Stimulated activated CD4-positive, alpha-beta T cell treated with anti-CD3 and anti-CD28 coated beads, Interleukin-15, amount 100 ng/mL, for 1 hour (primary cell): ENCODE data around the gene DDX4.
"Not testable (repeated sequence)": the region's sequence is repeated elsewhere in the genome, so short reads cannot be mapped to it uniquely, and the experiment has no call there.

Source experiments
- DNase-seq, 2 donors: peaks; one replicate each; pipeline ENCODE4 v3.0.0-alpha.2; 2020; ENCODE audit warnings: low read depth in 1 of 2, low spot score in 1 of 2

The DDX4 gene

DNA sequence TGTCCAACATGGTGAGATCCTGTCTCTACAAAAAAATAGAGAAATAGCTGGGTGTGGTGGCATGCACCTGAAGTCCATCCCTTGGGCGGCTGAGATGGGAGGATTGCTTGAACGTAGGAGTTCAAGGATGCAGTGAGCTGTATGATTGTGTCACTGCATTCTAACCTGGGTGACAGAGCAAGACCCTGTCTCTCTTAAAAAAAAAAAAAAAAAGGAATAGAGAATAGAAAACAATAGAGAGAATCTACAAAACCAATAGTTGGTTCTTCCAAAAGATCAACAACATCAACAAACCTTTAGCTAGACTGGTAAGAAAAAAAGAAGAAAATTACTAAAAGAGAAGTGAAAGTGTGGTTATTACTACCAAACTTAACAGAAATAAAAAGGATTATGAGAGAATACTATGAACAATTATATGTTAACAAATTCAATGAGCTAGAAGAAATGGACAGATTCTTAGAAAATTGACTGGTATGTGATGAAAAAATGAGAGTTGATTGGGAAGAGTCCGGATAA is 17.6 kb upstream of the DDX4 start:
- DNase-seq: no peak

DNA sequence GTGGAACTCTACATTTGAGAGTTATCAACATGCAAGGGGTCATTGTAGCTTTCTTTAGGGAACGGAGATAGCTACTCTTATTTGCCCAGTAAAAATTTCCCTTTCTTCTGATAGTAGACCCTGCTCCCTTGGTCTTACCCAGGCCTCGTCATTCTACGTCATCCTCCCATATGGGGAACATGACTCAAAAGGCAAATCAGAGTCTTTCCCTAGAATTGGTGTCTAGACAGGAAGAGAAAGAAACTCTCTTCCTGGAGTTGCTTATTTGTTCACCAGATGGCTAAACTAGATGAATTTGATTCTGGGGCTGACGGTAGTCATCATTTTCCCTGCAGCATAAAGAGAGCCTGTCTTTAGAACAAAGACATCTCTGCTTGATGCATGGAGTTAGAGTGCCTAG is 13.6 kb upstream of the DDX4 start:
- no peak for DNase-seq

DNA sequence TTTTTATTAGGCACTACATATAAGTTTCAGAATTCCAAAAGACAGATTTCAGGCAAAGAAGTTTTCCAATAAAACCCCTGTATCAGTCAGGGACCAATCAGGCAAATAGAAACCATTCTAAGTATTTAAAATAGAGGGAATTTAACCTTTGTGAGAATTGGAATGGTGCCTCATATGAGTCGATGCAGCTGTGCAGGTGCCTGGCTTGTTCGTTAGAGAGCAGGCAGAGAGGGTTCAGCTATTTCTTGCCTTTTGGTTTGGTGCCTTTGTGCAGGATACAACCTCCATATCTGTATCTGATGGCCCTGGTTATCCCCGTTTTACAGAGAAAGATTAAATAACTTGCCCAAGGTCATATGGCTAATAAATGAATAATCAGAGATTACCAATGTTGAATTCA is 6.0 kb upstream of the DDX4 start:
- no peak for DNase-seq

DNA sequence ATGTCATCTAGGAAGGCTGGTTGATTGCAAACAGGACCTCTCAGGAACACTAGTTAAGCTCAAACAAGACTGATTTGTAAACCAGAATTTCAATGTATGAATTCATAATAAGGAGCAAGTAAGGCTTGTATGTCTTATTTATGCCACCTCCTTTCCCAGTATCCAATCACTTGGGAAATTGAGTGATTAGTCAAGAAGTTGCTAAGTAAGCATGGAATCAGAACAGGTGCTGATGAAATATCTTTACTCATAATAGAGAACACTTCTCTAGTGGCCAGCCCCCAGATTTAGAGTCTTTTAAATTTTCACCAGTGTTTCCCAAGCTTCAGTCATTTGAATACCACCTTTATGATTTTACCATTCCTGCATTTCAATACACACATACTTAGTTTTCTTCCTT is 5.3 kb upstream of the DDX4 start:
- no peak for DNase-seq

DNA sequence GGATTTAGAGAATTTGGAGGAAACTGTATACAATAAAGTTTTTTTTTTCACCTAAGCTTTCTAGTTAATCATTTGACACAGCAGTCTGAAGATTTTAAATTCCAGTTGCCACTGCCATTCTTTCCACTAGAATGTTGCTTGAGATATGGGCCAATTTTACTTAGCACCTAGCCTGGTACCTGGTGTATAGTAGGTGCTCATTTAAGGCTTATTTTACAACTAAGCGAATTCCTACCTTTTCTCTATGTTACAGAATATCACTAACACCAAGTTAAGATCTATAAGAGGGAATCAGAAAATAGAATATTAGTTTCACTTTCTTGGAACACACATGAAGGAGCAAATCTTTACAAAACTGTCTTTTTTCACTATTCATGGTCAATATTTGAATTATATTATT is 3.2 kb upstream of the DDX4 start:
- DNase-seq: no peak

DNA sequence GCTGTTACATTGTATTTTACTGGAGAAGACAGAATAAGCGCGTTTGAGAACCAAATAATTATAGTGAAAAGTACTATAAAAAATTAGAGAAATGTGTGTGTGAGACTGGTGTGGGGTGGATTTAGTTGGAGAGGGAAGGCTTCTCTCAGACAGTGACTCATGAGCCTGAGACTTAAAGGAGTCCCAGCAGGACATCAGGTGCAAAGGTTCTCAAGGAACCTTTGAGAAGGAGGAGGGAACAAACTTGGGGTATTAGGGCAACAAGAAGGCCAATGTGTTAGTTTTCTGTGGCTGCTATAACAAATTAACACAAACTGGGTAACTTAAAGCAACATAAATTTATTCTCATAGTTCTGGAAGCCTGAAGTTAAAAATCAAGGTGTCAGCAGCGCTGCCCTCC is 4.9 kb downstream of the DDX4 start:
- DNase-seq: no peak

DNA sequence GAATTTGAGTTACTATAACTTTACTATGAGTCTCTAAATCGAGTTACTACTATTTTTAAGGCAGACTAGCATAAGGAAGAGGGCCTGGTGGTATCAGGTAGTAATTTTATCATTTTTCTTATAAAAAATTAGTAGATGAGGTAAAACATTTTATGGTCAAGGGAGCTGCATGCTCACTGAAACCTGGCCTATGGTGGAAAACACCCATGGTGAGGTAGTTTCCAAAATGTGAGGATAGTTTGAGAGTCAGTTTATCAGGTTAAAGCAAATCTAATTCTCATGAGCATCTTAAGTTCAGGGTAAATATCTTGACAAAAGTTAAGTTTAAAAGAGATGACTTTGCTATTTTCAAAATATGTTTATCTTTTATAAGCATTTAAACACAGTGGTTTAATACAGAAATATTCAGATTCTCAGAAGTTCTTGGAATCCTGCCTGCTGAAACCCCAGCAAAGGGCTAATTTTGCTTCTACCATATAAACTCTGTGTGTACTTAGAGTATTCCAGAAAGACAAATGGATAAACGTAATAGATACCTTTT is 10.0 kb downstream of the DDX4 start:
- DNase-seq: no peak

DNA sequence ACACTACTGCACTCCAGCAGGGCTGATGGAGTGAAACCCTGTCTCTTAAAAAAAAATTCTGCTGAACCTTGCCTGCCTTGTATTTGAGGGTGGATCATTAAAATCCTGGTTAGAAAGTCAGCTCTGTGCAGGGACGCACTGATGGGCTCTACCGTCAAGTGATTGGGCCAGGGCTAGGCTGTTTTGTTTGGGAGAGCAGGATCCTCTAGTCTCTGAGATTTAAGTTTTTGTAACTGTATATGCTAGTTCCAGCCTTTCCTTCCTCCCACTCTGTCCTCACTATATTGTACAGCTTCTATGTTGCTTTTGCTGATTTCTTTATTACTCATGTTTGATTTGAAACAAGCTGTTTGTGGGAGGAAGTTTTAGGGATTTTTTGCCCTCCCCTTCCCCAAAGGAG is 11.5 kb downstream of the DDX4 start:
- no peak for DNase-seq

DNA sequence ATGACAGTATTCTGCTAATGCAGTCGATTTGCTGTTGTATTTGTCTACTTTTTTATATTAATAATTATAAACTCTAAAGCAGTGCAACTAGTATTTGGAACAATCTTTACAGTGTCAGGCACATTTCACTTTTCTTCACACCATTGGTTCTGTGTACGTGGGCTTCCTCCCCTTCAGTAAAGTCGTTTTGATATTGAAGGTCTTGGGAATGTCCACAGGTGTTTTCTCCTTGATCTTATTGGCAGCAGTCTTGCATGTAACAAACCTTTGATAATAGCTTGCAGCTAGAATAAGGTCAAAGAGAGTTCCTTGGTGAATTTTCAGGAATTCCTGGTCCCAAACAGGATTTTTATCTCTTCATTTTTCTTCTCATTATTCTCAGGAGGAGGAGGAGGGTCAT is 12.2 kb downstream of the DDX4 start:
- DNase-seq: no peak

DNA sequence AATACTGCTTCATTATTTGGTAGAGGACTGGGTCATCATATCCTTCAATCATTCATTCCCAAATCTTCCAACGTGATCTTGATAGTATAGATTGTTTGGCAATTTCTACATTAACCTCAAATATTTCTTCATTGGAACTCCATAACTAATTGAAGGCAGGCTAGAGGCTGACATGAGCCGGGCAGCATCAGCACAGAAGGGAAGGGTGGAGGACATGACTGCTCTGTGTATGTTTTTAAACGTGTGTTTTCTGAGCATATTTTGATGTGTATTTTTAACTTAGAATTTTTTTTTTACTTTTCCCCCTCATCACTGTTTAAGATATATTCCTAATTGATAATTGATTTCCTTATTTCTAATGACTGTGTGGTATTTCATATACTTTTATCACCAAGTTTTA is 12.6 kb downstream of the DDX4 start:
- DNase-seq: no peak

DNA sequence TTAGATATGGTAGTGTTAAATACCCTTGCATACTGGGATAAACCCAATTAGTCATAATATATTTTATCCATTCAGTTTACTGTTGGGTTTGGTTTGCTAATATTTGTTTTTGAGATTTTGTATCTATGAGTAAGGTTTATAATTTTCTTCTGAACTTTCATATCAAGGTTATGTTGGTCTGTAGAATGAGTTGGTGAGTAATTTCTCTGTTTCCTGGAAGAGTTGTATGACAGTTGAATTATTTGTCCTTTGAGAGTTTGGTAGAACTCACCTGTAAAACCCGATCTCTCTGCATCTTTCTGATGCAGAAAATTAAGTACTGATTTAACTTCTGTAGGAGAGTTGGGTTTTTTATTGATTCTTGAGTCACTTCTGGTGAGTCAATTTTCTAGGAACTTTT is 20.4 kb downstream of the DDX4 start:
- DNase-seq: no peak

DNA sequence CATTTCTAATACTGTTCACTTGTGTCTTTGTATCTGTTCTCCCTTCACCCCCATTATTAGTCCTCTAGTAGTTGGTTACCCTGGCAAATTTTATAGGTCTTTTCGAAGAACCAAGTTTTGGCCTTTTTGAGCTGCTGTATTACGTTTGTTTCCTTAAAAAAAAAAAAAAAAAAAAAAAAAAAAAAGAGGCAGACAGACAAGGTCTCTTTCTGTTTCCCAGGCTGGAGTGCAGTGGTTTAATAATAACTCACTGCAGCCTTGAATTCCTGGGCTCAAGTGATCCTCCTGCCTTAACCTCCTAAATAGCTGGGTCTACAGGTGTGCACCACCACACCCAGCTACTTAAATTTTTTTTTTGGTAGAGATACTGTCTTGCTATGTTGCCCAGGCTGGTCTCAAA is 20.9 kb downstream of the DDX4 start:
- DNase-seq: no peak

DNA sequence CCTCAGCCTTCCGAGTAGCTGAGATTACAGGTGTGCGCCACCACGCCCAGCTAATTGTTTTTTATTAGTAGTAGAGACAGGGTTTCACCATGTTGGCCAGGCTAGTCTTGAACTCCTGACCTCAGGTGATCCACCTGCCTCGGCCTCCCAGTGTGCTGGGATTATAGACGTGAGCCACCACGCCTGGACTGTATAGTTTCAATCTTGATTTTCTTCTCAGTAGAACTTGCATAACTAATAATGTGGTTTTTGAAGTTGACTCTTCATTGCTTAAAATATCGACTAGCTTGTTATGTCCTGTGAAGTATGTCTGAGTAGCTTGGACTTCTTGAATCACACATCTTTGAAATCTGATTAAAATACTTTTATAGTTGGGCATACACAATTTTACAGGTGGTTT is 23.9 kb downstream of the DDX4 start:
- not testable (repeated sequence) for DNase-seq

DNA sequence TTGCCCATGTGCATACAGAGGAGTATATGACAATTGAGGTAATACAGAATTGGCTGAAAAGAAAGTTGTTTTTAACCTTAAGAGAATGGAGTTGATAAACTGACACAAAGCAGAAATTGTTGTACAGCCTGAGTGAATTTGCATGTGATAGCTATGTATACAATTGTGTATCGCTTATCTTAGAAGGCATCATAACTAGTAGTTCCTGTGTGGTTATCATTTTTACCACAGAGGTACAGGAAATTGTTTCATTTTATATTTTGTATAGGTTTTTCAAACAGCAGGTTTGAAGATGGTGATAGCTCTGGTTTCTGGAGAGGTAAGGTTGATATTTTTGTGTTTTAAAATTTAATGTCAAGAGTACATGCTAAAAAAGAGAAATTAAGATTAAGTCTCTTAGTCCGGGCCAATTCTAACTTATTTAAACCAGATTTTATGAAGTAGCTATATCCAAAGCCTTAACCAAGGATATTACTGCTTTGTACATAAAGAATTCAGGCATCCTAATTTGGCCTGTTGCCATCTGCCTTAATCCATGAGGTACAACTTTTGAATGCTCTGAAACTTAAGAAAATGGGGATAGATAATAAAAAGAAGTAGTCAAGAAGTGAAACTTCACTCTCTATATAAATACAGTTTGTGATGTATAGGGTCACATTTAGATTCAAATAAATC is 26.0 kb downstream of the DDX4 start:
- DNase-seq: no peak

DNA sequence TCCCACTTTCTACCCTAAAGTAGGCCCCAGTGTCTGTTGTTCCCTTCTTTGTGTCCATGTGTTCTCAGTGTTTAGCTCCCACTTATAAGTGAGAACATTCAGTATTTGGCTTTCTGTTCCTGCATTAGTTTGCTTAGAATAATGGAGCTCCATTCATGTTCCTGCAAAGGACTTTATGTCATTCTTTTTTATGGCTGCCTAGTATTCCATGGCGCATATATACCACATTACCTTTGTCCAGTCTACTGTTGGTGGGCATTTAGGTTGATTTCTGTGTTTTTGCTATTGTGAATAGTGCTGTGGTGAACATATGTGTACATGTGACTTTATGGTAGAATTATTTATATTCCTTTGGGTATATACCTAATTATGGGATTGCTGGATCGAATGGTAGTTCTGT is 30.4 kb downstream of the DDX4 start:
- no peak for DNase-seq

DNA sequence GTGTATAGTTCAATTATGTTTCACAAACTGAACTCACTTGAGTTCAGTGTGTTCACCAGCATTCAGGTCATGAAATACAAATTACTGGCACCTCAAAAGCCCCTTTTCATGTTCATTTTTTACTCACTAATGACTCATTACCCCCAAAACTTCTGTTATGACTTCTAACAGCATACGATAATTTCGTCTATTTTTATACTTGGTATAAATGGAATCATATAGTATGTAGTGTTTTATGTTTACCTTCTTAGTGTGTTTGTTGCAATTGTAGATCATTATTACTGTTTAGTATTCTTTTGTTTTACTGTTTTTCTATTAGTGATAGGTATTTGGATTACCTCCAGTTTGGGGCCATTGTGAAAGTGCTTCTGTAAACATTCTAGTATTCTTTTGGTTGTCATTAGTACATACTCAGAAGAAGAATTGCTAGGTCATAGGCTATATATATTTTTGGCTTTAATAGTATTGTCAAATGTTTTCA is 33.4 kb downstream of the DDX4 start:
- DNase-seq: no peak

DNA sequence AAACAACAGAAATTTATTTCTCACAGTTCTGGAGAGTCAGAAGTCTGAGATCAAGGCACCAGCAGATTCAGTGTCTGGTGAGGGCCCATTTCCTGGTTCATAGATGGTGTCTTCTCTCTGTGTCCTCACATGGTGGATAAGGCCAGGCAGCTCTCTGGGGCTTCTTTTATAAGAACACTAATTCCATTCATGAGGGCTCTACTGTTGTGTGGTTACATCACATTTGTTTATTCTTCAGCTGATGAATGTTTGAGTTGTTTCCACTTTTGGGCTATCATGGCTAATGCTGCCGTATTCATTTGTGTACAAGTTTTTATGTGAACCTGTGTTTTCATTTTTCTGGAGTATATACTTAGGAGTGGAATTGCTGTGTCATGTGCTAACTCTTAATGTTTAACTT is 35.2 kb downstream of the DDX4 start:
- no peak for DNase-seq

DNA sequence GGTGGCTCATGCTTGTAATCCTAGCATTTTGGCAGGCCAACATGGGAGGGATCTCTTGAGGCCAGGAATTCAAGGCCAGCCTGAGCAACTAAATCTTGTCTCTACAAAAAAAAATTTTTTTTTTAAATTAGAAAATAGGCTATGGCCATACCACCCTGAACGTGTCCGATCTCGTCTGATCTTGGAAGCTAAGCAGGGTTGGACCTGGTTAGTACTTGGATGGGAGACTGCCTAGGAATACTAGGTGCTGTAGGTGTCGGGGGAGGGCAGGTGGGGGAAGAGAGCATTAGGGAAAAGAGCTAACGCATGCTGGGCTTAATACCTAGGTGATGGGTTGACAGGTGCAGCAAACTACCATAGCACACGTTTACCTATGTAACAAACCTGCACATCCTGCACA is 39.5 kb downstream of the DDX4 start:
- no peak for DNase-seq

DNA sequence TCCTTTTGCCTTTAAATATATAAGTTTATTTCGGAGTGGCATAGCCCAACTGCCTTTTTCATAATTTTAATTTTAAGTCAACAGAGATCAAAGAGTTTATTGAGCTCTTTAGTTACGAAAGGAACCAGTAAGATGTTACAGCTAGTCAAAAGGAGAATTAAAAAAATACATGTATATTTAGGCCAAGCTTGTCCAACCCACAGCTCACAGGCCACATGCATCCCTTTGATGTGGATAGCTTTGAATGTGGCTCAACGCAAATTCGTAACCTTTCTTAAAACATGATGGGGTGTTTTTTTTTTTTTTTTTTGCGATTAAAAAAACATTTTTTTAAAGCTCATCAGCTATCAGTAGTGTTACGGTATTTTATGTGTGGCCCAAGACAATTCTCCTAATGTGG is 63.1 kb downstream of the DDX4 start:
- DNase-seq: no peak

DNA sequence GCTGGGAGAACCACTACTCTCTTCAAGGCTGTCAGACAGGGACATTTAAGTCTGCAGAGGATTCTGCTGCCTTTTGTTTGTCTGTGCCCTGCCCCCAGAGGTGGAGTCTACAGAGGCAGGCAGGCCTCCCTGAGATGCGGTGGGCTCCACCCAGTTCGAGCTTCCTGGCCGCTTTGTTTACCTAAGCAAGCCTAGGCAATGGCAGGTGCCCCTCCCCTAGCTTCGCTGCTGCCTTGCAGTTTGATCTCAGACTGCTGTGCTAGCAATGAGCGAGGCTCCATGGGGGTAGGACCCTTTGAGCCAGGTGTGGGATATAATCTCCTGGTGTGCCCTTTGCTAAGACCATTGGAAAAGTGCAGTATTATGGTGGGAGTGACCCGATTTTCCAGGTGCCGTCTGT is 71.0 kb downstream of the DDX4 start:
- DNase-seq: not testable (repeated sequence)

DNA sequence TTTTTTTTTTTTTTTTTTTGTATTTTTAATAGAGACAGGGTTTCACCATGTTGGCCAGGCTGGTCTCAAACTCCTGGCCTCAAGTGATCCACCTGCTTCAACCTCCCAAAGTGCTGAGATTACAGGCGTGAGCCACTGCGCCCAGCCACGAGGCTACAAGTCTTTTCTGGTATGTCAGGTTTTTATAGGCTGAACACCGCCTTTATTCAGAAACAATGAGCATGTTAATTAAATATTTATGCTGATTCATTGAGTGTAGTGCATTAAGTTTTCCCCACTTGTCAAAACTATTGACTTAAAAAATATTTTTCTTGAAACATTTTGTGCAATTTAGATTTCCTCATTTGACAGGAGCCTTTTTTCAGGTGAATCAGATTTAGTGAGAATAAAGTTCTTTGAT is 78.1 kb downstream of the DDX4 start:
- not testable (repeated sequence) for DNase-seq

DNA sequence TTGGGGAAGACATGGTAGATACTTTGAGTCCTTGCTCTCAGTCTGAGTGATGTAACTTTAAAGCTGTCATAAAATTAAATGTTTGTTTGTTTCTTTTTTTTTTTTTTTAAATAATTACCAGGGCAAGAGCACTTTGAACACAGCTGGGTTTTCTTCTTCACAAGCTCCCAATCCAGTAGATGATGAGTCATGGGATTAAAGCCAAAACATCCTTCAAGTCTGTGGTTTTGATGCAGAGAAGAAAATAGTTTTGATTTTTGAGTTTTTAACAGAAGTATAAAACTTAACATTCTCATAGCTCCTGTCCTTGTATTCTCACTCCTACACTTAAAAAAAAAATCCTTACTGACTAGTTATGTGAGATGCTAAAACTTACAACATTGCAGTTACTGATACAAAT is 78.5 kb downstream of the DDX4 start:
- DNase-seq: no peak

DNA sequence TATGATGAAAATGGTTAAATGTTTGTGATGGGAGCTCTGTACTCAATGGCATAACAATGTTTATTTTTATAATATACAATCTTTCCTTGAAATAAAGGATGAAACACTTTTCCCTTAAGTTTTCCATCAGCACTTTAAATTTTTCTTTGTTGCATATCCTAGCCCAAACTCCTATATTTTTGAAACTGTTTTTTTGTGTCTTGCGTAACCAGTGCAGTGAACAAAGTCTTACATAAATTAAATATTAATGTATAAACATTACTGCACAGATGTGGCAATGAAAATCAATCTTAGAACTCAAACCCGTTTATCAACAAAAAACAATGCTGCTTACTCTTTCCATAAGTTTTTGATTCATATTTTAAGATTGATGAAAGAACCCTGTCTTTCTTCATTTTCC is 79.2 kb downstream of the DDX4 start:
- no peak for DNase-seq
